A375 (cell line): ENCODE measurements around the gene RNF152. TPM values are rescaled to one million over a fixed set of nuclear protein-coding genes. Genes with fewer than 3 reads are reported as not detected.

Experiments used
- total RNA-seq: library from RNA; depleted of rRNA; stranded (reverse); fragments of >200 nt; shearing (Covaris generic); gene quantifications from 2 replicates; pipeline ENCODE4 v1.2.3, GENCODE V29; 2014; rRNA removed

The RNF152 gene, protein sequence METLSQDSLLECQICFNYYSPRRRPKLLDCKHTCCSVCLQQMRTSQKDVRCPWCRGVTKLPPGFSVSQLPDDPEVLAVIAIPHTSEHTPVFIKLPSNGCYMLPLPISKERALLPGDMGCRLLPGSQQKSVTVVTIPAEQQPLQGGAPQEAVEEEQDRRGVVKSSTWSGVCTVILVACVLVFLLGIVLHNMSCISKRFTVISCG
- 0.57 and 1.2 TPM in 2 replicates for total RNA-seq

DNA sequence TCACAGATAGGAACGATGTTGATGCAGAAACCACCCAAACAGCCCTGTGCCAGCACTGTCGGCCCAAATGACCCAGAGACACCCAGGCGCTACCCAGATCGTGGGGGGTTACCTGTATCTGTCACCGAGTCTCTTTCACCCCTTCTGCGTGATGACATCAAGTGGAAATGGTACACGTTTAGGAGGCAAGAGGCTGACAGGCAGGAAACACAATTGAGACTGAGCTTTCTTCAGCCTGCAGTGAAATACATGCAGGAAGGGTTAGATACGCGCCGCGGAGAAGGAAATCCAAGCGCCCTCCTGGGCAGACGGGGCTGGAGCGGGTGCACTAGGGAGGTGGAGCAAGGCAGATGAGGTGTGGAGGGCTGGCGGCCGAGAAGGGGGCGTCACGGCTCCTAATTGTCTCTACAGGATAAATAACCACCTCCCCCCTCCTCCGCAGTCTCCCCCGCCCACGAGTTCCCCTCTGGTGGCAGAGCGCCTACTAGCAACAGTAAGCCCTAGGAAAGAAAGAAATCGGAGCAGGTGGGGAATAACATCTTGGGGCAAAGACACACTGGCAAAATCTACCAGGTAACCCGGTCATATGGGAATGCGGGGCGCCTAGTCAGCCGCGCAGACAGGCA, at the start of gene RNF152:
Gene RNF152 (minus strand): TSS at position 325 of the 626 bp plus-strand sequence. CDS start 76,544 bp downstream, outside the sequence.

